DMS153 treated with DMSO at 0.1 percent for 48 hours (cell line): Measurements from ENCODE around the gene NR2F6.
"Not testable (repeated sequence)": the region's sequence is repeated elsewhere in the genome, so short reads cannot be mapped to it uniquely, and the experiment has no call there.

Experiments
- DNase-seq: peaks from one replicate; lab custom pipeline; 2025; ENCODE audit not compliant: unreplicated experiment; lab: John Stamatoyannopoulos, UW

The NR2F6 gene

GRCh38 chr19:17213334-17213733 is 32.4 kb downstream of the NR2F6 start:
- no peak for DNase-seq

- DNase-seq: no peak
Measured at GRCh38 chr19:17211547-17212446, 33.9 kb downstream of the NR2F6 start.

- no peak for DNase-seq
Measured at GRCh38 chr19:17210296-17210695, 35.4 kb downstream of the NR2F6 start.

GRCh38 chr19:17209126-17210036 is 36.3 kb downstream of the NR2F6 start:
- DNase-seq: no peak

- DNase-seq: no peak
Measured at GRCh38 chr19:17206736-17207581, 38.8 kb downstream of the NR2F6 start.

- DNase-seq: no peak
Measured at GRCh38 chr19:17205237-17206140, 40.2 kb downstream of the NR2F6 start.

GRCh38 chr19:17202713-17203112 is 43.0 kb downstream of the NR2F6 start:
- no peak for DNase-seq

- DNase-seq: no peak
Measured at GRCh38 chr19:17202249-17202648, 43.5 kb downstream of the NR2F6 start.

- no peak for DNase-seq
Measured at GRCh38 chr19:17200408-17201079, 45.2 kb downstream of the NR2F6 start.

GRCh38 chr19:17197666-17198065 is 48.1 kb downstream of the NR2F6 start:
- DNase-seq: no peak

- DNase-seq: no peak
Measured at GRCh38 chr19:17196610-17197009, 49.1 kb downstream of the NR2F6 start.

- DNase-seq: no peak
Measured at GRCh38 chr19:17195106-17195505, 50.6 kb downstream of the NR2F6 start.

GRCh38 chr19:17194608-17195007 is 51.1 kb downstream of the NR2F6 start:
- no peak for DNase-seq

GRCh38 chr19:17192751-17193150 is 53.0 kb downstream of the NR2F6 start:
- DNase-seq: no peak

- DNase-seq: not testable (repeated sequence)
Measured at GRCh38 chr19:17191736-17192135, 54.0 kb downstream of the NR2F6 start.

GRCh38 chr19:17185590-17185989 is 60.1 kb downstream of the NR2F6 start:
- DNase-seq: no peak

- DNase-seq: no peak
Measured at GRCh38 chr19:17184371-17184841, 61.3 kb downstream of the NR2F6 start.

GRCh38 chr19:17183858-17184321 is 61.8 kb downstream of the NR2F6 start:
- DNase-seq: no peak

- DNase-seq: no peak
Measured at GRCh38 chr19:17183271-17183761, 62.4 kb downstream of the NR2F6 start.
